ENCODE measurements around the gene ERCC6.

Gene ERCC6

DNA sequence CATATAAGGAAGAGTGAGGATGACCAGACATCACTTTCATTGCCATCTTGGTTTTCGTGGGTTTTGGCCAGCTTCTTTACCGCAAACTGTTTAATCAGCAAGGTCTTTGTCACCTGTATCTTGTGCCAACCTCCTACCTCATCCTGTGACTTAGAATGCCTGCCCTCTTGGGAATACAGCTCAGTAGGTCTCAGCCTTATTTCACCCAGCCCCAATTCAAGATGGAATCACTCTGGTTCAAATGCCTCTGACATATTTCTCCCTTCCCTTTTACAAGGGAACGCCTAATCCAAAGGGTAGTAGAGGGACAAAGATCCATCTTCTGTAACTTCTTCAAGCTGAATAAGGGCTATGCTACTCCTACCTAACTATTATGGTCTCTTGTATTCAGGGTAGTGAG lies 4.7 kb upstream of the ERCC6 start:
- DNase-seq = no peak

DNA sequence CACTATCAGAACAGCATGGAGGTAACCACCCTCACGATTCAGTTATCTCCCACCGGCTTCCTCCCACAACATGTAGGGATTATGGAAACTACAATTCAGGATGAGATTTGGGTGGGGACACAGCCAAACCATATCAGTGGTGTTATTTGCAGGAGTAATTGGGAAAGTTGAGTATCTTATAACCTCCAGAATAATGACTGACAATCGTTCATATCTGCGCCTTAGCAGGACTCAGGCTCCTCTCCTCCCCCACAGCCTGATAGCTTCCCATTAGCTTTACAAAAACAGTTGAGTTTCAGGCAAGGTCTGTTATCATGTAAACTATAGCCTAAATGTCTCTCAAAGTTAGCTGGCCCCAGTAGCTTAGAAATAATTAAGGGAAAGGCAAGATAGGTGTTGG lies 3.4 kb upstream of the ERCC6 start:
- no peak for DNase-seq

DNA sequence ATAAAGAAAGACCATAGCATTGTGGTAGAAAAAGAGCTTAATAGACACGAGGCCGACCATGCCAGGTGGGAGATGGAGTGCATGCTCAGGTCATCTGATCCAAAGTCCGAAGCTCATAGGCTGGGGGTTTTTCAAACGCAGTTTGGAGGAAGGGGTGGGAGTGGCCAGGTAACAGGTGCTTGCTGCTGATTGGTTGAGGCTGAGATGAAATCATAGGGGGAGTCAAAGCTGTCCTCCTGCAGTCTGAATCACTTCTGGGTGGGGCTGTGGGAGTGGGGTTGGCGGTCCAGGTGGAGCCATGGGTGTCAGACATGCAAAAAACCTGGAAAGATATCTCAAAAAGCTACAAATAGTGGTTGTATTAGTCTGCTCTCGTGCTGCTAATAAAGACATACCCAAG lies 2.8 kb upstream of the ERCC6 start:
- no peak for DNase-seq

DNA sequence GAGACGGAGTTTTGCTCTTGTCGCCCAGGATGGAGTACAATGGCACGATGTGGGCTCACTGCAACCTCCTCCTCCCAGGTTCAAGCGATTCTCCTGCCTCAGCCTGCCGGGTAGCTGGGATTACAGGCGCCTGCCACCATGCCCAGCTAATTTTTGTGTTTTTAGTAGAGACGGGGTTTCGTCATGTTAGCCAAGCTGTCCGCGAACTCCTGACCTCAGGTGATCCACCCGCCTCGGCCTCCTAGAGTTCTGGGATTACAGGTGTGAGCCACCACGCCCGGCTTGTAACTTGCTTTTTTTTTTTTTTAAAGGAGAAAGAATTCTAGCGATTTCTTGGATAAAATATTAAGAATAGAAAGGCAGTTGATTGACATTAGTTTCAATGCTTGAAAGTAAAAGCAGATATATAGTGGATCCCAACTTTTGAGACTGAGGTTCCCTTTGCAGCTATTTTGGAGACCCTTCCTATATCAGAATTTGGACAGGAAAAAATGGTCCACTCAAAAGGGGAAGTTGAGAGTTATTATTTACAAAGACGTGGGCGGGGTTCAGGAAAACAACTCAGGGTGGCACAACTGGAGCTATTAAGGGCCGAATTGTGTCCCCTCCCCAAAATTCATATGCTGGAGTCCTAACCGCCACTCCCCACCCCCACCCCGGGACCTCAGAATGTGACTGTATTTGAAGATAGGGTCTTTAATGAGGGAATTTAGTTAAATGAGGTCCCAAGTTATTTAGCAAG lies 1.3 kb upstream of the ERCC6 start:
- DNase-seq = no peak

DNA sequence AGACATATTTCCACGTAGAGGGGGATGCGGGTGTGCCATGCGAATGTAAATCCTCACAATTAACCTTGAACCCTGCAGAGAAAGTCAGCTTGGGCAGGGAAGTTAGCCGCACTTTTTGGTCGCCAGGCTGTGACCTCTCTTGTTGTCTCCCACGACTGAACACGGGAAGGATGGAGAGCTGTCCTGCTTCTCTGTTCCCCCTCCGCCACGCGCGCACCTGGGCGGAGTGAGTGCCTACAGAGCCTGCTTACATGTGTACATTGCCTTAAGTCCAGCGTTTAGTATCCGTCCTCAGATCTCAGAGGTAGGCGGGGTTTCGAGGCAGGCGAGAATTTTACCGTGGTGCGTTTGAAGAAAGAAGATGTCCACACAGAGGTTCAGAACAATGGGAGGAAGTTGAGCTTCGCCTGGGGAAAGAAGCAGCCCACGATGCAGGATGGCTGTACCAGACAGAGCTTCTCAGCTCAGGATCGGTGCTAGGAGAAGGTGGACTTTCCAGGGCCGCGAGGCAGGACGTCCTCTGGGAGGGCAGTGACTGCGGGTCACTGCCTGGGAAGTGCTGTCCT lies 482 bp upstream of the ERCC6 start:
- peak in 3 of 6 experiments; percentile 42 to 60 (median 57) for DNase-seq

DNA sequence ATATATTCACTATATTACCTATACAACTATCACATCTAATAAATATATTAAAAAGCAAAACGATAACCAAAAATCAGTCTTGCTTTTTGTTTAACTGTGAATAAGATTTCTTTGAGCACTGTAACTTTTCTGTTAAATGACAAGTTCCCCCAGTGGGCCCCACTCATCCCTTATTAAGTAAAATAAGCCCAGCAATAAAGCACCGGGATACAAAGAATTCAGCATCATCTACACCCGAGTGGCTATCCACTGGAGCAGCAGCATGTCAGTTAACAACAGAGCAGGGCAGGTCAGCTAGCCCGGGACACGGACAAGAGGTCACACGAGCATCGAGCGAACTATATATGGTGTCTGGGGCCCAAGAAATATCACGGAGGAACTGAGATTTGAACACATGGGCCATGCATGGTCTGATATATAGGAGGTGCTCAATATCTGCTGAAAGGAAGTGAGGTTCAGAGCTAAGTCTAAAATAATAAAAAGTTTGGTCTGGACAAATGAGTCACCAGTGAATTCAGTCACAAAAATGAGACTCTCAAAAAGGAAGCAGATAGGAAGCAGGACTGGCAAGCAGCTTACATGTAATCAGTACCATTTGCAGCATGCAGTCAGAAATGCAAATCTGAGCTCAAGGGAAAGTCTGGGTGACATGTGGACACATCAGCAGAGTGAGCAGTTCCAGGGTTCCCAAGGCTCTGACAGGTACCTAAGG lies 4.1 kb downstream of the ERCC6 start:
- no peak for DNase-seq

DNA sequence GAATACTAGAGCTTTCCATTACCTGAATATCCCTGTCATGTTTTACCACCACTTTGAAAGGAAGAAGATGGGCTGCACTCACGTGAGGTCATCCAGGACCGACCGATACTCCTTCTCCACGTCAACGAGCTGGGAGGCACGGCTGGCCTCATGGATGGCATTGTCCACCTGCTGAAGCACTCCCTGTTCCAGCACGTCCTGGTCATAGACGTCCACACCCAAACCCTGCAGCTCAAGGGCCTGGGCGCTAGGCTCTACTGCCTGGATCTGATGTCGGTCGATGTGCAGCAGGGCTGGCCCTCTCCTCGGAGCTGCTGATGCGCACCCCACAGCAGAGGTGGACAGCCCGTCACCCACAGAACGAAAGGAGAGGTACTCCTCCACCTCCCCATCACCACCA lies 6.5 kb downstream of the ERCC6 start:
- DNase-seq = no peak

DNA sequence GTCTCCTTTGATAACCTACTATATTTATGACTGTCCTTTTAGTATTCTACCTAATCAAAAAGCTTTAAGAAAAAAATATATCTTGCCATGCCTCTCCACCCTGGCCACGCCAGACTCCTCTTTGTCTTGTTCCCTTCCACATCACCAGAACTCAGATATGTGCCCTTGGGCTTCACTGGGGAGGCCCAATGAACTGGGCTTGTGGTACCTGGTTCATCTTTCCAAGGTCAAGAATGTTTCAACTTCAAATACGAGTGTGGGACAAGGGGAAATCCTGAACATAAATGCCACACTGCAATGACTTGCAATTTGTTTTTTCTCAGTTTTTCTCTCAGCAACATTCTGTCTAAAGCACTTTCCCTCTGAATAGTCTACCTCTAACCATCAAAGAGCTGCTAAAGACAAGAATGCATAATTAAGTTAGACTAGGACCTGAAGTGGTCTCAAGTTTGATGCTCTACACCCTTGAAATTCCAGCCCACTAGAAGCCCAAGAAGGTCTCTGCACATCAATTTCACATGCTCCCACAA lies 9.9 kb downstream of the ERCC6 start:
- DNase-seq = no peak

DNA sequence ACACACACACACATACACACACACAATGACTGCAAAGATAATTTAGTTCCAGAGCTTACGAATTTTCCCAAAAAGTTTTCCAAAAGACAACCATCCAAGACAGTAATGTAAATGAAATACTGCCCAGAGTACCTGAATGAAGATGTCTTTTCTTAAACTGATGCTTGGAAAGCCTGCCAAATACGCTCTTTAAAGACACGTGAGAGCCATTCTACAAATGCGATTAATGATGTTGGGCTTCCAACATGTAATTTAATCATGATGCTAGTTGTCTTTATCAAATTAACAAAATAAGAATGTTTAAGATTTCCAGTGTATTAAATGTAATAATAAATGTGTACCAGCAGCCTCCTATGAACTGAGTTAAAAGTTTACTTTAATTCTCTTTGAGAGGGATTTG lies 11.1 kb downstream of the ERCC6 start:
- no peak for DNase-seq

DNA sequence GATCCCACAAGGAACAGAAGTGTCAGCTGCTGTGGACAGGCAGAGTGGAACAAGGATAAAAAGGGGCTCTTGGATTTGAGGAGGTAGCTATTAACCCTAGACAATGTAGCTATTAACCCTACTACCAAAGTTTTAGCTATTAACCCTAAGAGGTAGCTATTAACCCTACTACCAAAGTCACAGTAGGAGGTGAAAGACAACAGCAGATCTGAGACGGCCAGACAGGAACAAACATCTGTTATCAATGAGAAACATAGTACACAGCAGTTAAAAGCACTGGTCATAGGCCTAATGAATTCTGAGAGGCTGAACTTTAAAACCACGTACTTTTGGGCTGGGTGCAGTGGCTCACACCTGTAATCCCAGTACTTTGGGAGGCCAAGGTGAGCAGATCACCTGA lies 11.9 kb downstream of the ERCC6 start:
- no peak for DNase-seq

DNA sequence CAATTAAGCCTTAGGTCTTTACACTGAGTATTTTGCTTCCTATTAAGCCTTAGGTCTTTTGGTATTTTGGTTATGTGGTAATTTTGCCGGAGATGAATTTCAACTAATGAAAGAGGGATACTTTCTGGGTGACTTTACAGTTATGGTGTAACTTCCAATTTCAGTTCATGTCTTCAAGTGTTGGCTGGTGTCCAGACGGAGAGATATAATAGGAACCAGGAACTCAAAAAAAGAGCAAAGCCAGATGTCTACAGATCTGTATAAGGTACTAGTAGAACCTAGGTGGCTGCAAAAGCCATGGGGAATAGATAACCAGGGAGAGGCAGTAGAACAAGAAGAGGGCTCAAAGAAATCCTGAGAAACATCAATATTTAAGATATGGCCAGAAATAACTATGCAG lies 12.3 kb downstream of the ERCC6 start:
- no peak for DNase-seq

DNA sequence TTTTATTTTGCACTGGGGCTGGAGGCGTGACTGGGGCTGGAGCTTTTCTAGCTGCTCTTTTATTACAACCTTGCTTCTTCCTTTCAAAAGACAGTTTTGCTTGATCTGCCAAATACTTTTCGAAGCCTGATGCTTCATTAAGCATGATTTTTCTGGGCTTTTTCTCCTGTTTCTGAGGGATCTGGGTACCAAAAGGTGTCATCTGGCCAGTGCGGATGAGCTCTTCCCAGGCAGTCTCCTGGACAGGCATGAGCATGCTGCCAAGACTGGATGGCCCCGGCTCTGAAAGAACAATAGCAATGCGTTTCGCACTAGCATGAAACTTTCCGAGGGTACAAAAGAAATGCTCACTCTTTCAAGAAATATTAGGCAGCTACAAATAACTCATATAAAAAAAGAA lies 14.4 kb downstream of the ERCC6 start:
- no peak for DNase-seq

DNA sequence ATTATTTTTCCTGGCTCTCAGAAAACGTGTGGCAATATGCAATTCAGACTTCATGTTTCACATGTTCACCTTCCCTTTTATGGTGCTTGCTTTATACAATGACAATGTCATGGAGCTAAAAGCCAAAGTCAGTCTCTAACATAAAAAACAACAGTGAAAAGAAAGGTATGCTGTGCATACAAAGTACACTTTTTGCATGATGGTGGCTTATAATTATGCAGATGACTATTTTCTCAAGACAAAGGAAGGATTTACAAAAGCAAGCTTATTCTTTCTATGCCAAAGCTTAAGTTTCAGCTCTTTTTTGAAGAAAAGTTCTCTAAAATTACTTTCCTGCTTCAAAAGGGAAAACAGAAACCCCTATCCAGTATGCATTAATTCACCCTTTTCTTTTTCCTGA lies 15.6 kb downstream of the ERCC6 start:
- no peak for DNase-seq

DNA sequence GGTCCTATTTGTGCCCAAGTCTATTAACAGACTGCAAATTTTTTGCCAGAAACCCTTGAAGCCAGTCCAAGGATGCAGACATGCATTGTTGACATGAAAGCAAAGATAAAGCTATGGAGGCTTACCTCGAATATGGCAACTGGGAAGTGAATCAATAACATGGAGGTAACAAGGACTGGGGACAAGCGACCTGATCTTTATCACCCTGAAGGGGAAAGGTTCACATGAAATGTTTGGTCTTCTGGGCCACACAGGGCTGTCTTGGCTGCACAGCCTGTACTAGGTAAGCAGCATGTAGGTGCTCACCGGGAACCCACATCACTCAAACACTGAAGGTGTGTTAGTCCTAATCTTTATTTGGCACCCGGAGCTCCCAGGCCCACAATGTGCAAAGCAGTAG lies 17.9 kb downstream of the ERCC6 start:
- DNase-seq = no peak

DNA sequence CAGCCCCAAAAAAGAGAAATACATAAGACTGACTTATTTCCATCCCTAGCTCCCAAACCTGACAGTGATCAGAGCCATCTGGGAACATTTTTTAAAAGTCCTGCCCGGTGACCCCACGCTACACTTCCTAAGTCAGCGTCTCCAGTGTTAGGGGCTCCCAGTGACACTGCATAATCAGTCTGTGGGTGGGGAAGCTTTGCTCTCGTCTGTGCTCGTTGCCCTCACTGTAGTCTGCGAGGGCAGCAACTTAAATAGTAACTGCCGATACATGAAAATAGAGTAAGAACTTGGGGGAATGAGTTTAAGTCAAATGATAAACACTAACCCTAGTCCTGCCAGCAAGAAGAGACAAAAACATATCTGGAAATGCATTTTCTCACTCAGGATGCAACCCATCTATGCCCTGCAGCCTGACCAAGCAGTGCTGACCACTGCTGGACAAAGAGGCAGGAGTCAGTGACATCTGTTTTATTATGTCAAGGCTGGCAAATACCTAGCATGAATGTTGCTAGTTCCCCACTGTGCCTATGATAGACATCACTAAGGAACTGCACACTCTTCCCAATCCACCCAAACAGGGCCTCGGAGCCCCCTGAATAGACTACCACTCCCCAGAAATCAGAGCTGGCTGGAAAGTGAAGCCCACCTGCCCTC lies 18.7 kb downstream of the ERCC6 start:
- DNase-seq = no peak

DNA sequence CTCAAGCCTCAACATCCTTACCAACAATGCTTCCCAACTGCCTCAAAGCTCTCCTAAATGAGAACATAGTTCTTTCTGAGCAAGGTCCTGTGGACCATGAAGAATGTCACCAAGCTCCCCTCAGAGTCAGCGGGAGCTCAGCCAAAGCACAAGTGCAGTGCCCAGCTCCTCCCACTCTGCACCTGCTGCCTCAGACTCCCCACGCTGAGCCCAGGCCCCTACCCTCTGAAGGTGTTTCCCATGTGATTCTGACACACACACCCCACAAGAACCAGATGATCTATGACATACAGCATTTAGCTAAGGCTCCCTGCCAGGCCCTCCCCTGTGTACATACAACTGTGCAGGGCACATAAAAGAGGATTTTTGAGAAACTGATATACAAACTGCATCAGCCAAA lies 19.2 kb downstream of the ERCC6 start:
- no peak for DNase-seq

DNA sequence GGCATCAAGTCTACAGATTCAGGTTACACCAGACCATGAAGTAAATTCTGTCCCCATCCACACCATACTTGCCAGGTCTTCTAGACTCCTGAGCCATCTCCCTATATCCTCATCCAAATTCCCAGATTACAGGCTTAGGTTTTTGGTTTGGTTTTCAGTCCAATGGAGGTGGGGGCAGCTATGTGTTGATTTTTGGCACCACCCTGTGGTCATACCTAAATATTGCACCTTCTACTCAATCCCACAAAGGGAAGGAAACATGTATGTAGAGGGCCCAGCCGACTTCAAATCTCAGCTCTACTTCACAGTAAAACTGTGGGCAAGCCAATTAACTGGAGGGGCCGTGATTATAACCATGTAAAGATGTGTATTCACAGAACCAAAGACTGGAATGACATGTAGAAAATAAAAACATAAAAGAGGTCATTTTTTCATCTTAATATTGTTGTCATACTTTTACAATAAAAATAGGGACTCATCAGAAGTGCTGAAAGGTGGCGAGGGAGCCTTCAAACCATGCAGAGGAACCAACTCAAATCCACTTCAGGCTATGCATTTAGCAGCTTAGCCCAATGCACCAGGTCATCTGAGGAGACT lies 19.8 kb downstream of the ERCC6 start:
- peak in 3 of 6 experiments; percentile 24 to 58 (median 49) for DNase-seq

DNA sequence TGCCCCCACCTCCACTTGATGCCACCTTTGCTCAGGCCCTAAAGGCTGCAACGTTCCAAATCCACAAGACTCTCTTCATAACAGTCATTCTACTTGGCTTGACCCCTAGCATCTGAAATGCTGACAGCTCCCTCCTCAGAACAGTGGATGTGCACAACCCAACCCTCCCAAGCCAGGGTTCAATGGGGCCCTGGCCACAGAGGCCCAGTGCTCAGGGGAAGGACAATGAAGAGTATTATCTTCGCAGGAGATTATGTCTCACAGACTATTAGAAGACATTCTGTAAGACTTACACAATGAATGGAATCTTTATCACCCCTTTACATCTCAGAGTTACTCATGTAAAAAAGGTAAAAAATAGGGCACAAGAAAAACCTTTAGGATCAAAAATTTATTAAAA lies 20.4 kb downstream of the ERCC6 start:
- no peak for DNase-seq

DNA sequence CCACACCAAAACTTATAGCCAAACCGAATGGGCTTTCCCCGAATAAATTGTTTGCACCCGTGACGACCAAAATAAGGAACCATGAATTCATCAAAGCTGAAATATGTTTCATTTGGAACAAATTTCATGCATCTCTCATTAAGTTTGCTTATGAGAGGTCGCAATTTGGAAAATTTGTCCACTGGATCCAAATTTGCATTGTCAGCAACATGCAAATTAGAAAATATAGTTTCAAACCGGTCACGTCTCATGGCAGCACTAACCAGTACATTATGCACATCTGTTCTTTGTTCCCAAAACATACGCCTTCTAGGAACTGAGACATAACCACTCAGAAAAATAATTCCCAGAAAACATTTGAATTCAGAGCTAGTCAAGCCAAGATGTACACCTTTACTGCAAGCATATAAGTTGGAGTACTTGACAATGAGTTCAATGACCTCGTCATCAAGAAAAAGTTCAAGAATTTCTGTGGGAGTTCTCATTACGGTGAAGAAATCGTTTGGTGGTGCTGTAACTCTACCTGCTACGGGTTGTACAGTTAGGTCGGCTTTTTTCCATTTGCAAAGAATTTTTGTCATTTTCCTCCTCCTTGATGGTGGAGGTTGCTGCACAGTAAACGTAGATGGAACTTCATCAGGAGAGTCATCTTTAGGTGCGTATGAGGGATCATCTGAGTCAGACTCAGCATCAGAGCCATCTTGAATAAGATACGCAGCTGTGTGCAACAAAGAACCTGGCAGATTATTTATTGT lies 22.5 kb downstream of the ERCC6 start:
- DNase-seq = no peak

DNA sequence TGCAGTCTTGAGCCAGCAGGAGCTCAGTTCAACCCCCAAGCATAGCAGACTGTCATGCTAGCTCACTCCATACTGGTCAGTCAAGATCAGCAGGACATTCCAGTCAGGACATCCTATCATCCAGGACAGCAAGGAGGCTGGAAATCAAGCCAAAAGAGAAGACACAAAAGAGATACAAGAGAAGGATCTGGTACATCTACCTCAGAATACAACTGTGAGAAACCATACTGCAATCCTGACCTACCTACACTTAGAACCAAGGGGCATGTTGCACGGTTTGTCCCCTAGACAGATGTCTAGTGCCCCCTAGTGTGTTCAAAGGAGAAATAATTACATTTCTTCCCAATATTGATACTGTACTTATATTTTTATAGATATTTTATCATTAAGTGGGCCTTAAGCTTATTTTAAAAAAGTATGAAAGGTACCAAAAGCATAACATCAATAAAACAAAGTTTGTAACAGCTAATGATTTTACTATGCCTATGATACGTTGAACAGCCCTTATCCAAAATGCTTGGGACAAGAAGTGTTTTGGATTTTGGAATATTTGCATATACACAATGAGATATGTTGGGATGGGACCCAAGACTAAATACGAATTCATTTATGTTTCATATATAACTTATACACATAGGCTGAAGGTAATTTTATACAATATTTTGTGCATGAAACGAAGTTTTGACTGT lies 26.7 kb downstream of the ERCC6 start:
- peak in 2 of 6 experiments; percentile 33 to 34 for DNase-seq

DNA sequence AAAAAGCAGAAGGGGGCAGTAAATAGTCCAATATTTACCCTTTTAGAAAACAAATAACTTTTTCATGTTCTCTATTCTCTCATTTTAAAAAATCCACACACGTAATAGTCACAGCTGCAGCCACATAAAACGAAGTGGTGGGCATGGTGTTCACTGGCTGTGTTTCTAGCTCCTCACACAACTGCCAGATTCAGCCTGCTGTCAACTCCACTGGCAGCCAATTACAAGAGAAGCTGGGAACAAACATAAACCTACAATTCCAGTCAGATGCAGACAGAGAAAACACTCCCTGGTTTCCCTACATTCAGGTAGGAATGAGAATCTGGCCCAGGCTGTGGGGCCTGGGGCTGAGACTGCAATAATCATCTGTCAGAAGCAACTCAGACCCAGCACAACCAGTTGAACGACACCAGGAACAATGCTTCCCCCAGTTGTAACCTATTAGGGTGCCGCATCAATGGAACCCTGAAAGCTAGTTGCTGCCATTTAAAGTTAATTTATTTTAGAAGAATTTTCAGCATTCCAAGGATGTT lies 29.1 kb downstream of the ERCC6 start:
- DNase-seq = no peak

Measured in stimulated activated naive CD4-positive, alpha-beta T cell (primary cell).